RWPE2 (cell line): Measurements from ENCODE around the gene RHOT1.

Experiments
- ATAC-seq: fragments of 200-7000 bp; cut with Tn5 transposase; 3 replicates; pipeline ENCODE4 v1.9.1; 2021; ENCODE audit warnings: low read depth
- DNase-seq: peaks from one replicate; pipeline ENCODE4 v3.0.0-alpha.2; 2020; ENCODE audit warnings: low spot score
- H3K27ac ChIP-seq: fragments of 450-650 bp; 2 replicates; pipeline ENCODE4 v1.5.1; 2017; ENCODE audit warnings: mild to moderate bottlenecking; ENCODE audit not compliant: poor library complexity, severe bottlenecking
- H3K27me3 ChIP-seq: fragments of 250-450 bp; sonication (Bioruptor Pico); 2 replicates; pipeline ENCODE4 v1.5.1; 2021; ENCODE audit warnings: mild to moderate bottlenecking, moderate library complexity; ENCODE audit not compliant: insufficient read depth, poor library complexity, severe bottlenecking
- H3K36me3 ChIP-seq: fragments of 250-450 bp; sonication (Bioruptor Pico); 2 replicates; pipeline ENCODE4 v1.5.1; 2020; ENCODE audit warnings: low read depth, mild to moderate bottlenecking, moderate library complexity
- H3K4me1 ChIP-seq: fragments of 250-450 bp; sonication (Bioruptor Pico); 2 replicates; pipeline ENCODE4 v1.5.1; 2021; ENCODE audit warnings: mild to moderate bottlenecking, moderate library complexity; ENCODE audit not compliant: insufficient read depth, poor library complexity, severe bottlenecking
- H3K4me3 ChIP-seq: fragments of 250-450 bp; sonication (Bioruptor Pico); 2 replicates; pipeline ENCODE4 v1.5.1; 2021; ENCODE audit warnings: mild to moderate bottlenecking, moderate library complexity; ENCODE audit not compliant: severe bottlenecking
- H3K9me3 ChIP-seq: fragments of 250-450 bp; sonication (Bioruptor Pico); 2 replicates; pipeline ENCODE4 v1.5.1; 2021; ENCODE audit warnings: mild to moderate bottlenecking, moderate library complexity; ENCODE audit not compliant: severe bottlenecking
- TF ChIP-seq, protein P1 (sequence below): fragments of 450-650 bp; IDR thresholded peaks from one replicate; pipeline ENCODE4 v1.5.1; 2017; ENCODE audit warnings: mild to moderate bottlenecking, moderate library complexity; ENCODE audit not compliant: poor library complexity, severe bottlenecking

Gene RHOT1

DNA sequence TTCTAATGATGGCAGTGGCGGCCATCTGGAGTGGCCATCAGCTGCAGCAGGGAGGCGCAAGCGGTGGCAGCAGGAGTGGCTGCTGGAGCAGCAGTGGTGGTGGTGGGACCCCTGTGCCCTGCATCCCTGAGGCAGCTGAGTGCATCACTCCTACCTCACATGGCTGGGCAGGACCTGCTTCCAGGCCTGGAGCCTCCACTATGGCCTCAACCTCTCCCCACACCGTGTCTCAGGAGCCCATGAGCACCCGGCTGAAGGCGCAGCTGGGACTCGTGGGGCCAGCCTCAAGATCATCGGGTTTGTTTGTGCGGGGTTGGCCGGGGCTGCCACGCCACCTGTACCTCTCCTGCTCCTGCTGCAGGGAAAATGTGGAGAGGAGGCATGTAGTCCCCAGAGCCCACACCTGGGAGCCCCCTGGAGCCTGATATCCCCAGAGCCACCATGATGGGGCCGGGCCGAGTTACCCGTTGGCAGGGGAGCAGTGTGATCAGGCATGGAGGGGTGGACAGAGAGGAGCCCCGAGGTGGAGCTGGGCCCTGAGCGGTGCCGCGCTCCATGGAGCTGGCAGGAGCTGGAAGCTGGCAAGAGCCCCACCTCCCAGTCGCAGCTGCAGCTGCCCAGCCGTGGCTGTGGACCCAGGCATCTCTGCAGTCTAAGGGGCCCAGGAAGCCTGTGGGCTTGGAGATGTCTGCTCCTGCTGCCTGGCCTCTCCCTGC lies 16.7 kb downstream of the RHOT1 start:
- Histone ChIP-seq H3K4me3 (no peak overlapping the region), H3K4me1 (peaks cover 9% of the 10 kb centered on the region), H3K27ac (no peak overlapping the region), H3K36me3 (peaks cover 4% of the 10 kb centered on the region; the same call in 1 of the 2 replicates), H3K9me3 (no peaks in the 10 kb centered on the region), H3K27me3 (no peaks in the 10 kb centered on the region)
- TF ChIP-seq, protein P1, sequence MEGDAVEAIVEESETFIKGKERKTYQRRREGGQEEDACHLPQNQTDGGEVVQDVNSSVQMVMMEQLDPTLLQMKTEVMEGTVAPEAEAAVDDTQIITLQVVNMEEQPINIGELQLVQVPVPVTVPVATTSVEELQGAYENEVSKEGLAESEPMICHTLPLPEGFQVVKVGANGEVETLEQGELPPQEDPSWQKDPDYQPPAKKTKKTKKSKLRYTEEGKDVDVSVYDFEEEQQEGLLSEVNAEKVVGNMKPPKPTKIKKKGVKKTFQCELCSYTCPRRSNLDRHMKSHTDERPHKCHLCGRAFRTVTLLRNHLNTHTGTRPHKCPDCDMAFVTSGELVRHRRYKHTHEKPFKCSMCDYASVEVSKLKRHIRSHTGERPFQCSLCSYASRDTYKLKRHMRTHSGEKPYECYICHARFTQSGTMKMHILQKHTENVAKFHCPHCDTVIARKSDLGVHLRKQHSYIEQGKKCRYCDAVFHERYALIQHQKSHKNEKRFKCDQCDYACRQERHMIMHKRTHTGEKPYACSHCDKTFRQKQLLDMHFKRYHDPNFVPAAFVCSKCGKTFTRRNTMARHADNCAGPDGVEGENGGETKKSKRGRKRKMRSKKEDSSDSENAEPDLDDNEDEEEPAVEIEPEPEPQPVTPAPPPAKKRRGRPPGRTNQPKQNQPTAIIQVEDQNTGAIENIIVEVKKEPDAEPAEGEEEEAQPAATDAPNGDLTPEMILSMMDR: no peak
- ATAC-seq: no peak
- no peak for DNase-seq

DNA sequence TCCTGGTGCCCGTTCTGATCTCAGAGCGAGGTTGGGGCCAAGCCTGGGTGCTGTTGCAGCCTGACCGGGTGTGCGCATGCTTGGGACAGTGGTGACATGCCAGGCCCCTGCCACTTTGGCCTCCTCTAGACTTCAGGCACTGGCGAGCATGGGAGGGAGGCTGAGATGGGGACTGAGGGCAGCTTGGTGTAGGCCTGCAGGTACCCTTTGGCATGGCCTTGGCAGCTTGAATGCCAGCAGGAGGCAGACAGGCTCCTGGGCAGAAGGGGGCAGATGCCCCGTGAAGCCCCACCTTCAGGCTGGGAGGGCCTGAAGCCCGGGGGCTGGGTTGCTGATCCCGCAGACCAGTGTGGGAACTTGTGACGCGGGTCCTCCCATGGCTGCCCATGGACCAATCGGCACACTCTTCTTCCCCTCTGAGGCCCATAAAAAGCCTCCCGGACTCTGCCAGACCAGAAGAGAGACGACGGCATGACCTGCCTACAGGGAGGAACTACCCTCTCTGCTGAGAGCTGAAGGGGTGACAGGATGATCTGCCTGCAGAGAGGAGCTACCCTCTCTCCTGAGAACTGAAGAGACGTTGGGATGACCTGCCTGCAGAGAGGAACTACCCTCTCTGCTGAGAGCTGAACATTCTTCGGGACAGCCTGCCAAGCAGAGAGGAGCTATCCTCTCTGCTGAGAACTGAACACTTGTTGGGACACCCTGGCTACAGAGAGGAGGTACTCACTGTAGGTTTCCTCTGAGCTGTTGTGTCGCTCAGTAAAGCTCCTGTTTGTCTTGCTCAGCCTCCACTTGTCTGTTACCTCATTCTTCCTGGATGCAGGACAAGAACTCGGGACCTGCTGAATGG lies 17.5 kb downstream of the RHOT1 start:
- Histone ChIP-seq H3K27me3 (no peaks in the 10 kb centered on the region), H3K27ac (no peak overlapping the region), H3K4me3 (no peak overlapping the region), H3K4me1 (peaks cover 9% of the 10 kb centered on the region), H3K36me3 (peaks cover 4% of the 10 kb centered on the region; the same call in 1 of the 2 replicates), H3K9me3 (no peaks in the 10 kb centered on the region)
- DNase-seq (no peak), ATAC-seq (no peak)
- TF ChIP-seq, protein P1: no peak

DNA sequence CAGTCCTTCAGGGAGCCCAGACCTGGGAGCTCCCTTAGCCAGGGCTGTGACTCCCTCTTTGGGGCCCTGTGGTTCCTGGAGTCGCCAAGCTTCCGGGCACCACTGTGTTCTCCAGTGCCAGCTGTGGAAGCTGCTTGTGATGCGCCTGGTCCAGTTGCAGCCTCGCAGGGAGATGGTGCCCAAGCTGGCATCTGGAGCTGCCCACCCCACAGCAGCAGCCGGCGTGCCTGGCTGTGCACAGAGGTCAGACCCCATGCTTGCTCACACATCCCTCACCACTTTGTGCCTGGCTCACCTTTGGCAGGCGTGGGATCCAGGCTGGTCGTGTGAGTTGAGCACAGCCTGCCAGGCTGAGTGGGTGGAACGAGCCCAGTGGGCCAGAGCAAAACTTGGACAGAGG lies 18.2 kb downstream of the RHOT1 start:
- Histone ChIP-seq H3K36me3 (peaks cover 4% of the 10 kb centered on the region; the same call in 1 of the 2 replicates), H3K27ac (no peak overlapping the region), H3K4me1 (peaks cover 9% of the 10 kb centered on the region), H3K27me3 (no peaks in the 10 kb centered on the region), H3K4me3 (no peak overlapping the region), H3K9me3 (no peaks in the 10 kb centered on the region)
- TF ChIP-seq, protein P1: no peak
- ATAC-seq (no peak), DNase-seq (no peak)

DNA sequence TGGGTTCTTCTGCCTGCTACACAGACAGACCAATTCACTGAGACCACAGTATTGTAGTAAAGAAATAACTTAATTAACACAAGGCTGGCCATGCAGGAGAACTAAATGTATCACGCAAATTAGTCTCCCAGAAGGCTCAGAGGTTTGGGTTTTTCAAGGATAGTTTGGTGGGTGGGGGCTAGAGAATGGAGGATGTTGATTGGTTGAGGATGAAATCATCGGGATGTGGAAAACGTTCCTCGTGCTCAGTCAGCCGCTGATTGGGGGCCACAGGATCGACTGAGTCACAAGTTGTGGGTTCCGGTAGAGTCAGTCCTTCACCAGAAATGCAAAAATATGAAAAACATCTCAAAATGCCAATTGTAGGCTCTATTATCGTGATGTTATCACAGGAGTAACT lies 18.7 kb downstream of the RHOT1 start:
- TF ChIP-seq, protein P1: no peak
- Histone ChIP-seq H3K4me3 (no peak overlapping the region), H3K27ac (no peak overlapping the region), H3K9me3 (no peaks in the 10 kb centered on the region), H3K36me3 (peaks cover 4% of the 10 kb centered on the region; the same call in 1 of the 2 replicates), H3K4me1 (peaks cover 9% of the 10 kb centered on the region), H3K27me3 (no peaks in the 10 kb centered on the region)
- ATAC-seq: no peak
- DNase-seq: no peak
